Measurements from ENCODE around the gene LSS. TPM values are rescaled to one million over a fixed set of nuclear protein-coding genes. Genes with fewer than 3 reads are reported as not detected.

The LSS gene
- total RNA-seq, 2 experiments from 2014 or later, result 47.8 to 53.3 TPM

- Mint-ChIP-seq H3K36me3 (ENCODE audit: low read depth) (peaks cover 1% of the 10 kb centered on the region), H3K4me1 (peaks cover 3% of the 10 kb centered on the region), H3K4me3 (no peak overlapping the region), H3K27ac (no peak overlapping the region), H3K9me3 (no peaks in the 10 kb centered on the region), H3K27me3 (no peaks in the 10 kb centered on the region)
- DNase-seq, result no peak
- ChIA-PET CTCF (no interaction called here), POLR2A (no interaction called here)
Observed at GRCh38 chr21:46213620-46214286, 14.8 kb downstream of the LSS start.

GRCh38 chr21:46212721-46213484, 15.7 kb downstream of the LSS start:
- H3K9me3 Mint-ChIP-seq, result no peaks in the 10 kb centered on the region
- no peaks in the 10 kb centered on the region for H3K27me3 Mint-ChIP-seq
- POLR2A ChIA-PET, result no interaction called here

DNA sequence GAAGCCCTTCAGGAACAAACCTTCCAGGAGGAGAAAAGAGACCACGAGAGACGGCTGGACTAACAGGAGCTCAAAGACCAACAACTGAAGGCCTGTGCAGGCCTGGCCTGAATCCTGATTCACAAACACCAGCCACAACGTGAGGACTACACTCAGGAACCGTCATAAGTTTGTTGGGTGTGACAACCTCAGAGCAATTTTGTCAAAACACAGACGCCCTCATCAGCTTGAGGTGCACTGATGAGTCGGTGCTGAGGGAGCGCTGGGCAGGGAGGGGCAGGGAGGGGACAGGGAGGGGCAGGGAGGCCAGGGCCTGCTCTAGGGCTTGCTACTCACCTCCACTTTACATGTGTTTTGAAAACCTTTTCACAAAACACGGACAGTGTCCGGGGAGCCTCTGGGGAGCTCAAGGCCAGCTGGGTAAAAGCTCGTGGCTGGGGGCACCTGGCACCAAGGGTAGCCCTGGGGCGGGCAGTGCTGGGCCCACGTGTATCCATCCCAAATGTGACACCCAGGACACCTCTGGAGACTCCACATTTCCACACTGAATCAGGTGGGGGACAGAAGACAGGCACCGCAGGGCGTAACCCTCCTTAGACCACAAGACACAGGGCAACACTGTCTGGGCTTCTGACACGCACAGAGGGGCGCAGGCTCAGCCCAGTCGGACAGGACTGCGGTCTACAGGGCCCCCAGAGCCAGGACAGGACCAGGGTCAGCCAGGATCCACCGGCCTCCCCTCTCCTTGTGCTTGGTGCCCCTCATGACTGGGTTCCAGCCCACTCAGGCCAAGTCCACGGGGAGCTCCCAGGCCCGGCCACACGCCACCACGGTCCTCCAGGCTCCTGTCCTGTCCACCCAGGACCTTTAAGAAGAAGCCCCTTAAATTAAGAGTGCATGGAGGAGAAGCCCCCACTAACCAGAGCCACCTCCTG, 16.5 kb downstream of the LSS start:
- no peak overlapping the region for H3K4me3 Mint-ChIP-seq

More at GRCh38 chr21:46212721-46213484, 15.7 kb downstream of the LSS start:
- Mint-ChIP-seq H3K27ac (no peak overlapping the region), H3K4me3 (no peak overlapping the region), H3K4me1 (peaks cover 3% of the 10 kb centered on the region), H3K36me3 (ENCODE audit: low read depth) (peaks cover 1% of the 10 kb centered on the region)
- CTCF ChIA-PET, result no interaction called here
- DNase-seq, result no peak

GRCh38 chr21:46211376-46211775, 17.2 kb downstream of the LSS start:
- CTCF ChIA-PET, result interaction anchor here (0.6 kb wide), 1 partner anchor 161 kb away, joined by 3 read pairs; no protein-coding TSS in a partner anchor
- Mint-ChIP-seq H3K9me3 (no peaks in the 10 kb centered on the region), H3K4me3 (no peak overlapping the region), H3K27ac (no peak overlapping the region), H3K36me3 (ENCODE audit: low read depth) (peaks cover 1% of the 10 kb centered on the region), H3K27me3 (no peaks in the 10 kb centered on the region), H3K4me1 (peaks cover 3% of the 10 kb centered on the region)
- POLR2A ChIA-PET, result no interaction called here
- no peak for DNase-seq

More for the DNA sequence above, 16.5 kb downstream of the LSS start:
- Mint-ChIP-seq H3K9me3 (no peaks in the 10 kb centered on the region), H3K36me3 (ENCODE audit: low read depth) (peaks cover 1% of the 10 kb centered on the region), H3K27me3 (no peaks in the 10 kb centered on the region), H3K27ac (no peak overlapping the region), H3K4me1 (peaks cover 3% of the 10 kb centered on the region)
- POLR2A ChIA-PET, result no interaction called here
- DNase-seq, result no peak
- CTCF ChIA-PET, result interaction anchor here (0.6 kb wide), 1 partner anchor 161 kb away, joined by 3 read pairs; no protein-coding TSS in a partner anchor

DNA sequence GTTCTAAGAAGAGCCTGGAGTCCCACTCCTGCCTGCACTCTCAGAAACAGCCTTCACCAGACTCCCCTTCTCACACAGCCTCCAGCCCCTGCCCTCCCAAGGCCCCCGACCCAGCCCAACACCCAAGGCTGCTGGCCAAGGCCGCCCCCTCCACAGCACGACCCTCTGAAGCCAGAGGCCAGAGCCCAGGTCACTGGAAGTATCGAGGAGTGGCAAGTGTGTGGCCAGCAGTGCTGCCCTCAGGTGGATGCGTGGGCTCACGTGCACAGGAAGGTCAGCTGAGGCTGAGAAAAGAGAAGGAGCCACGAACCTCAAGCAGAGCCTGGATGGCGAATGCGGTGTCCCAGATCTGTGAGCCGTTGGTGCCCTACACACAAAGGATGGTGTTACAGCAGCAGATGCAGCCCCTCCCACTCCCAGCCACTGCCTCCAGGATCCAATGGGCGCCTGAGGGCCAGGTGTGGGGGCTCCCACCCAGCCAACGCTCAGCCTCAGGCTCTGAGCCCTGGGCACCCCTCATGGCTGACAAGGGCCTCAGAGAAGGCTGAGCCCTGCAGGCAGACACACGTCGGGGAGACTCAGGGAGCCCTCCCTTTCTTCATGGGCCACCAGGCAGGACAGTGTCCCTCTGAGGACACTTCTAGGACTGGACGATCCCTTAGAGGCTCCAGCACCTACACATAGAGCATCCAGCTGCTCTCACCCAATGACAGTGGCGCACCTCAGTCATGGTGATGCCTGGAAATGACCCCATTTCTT, 18.0 kb downstream of the LSS start:
- Mint-ChIP-seq H3K27me3 (no peaks in the 10 kb centered on the region), H3K27ac (no peak overlapping the region), H3K36me3 (ENCODE audit: low read depth) (peaks cover 1% of the 10 kb centered on the region), H3K9me3 (no peaks in the 10 kb centered on the region), H3K4me1 (no peaks in the 10 kb centered on the region), H3K4me3 (no peak overlapping the region)
- ChIA-PET POLR2A (no interaction called here), CTCF (no interaction called here)
- DNase-seq, result no peak

DNA sequence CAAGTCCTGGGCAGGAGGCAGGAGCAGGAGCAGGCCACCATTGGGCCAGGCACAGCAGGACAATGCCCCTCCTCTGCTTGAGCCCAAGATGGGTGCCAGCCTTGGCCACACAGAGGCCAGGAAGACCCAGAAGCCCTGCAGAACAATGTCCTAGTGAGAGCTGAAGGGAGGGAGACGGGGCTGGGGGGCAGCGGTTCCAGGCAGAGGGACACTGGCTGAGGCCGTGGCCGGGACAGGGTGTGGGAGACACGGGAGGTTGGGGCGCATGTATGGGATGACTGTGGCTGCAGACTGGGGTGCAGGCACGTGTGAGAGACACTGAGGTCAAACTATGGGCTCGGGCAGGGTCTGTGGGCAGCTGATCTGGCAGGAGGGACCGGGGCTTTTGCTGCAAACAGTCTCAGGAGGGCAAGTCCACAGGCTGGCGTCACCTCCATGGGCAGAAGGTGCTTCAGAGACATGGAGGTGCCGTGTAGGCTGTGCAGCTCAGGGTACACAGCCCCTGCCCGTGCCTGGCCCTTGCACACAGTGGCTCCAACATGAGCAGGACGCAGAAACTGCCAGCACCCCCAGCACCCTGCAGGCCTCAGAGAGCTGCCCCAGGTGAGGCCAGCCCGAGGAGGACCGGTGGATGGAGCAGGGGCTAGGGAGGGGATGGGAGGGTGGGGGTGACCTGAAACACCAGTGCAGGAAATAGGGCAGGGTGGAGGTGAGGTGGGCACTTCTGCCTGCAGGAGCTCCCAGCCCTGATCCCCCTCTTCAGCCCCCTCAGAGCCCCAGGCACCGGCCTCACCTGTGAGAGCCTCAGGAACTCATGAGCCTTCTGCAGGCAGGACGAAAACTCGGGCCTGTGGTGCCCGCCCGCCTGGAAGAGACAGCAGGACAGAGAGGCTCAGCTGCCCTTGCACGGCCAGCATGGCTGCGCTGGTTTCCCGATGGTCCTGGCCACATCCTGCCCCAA, 19.5 kb downstream of the LSS start:
- H3K27ac Mint-ChIP-seq, result no peak overlapping the region
- H3K9me3 Mint-ChIP-seq, result no peaks in the 10 kb centered on the region
- no peaks in the 10 kb centered on the region for H3K4me1 Mint-ChIP-seq
- no peak overlapping the region for H3K4me3 Mint-ChIP-seq
- peaks cover 5% of the 10 kb centered on the region for H3K36me3 Mint-ChIP-seq (ENCODE audit: low read depth)
- H3K27me3 Mint-ChIP-seq, result no peaks in the 10 kb centered on the region
- ChIA-PET CTCF (interaction anchor here (0.5 kb wide), 1 partner anchor 77 kb away, joined by 3 read pairs; the partner anchor contains the start of gene MCM3AP), POLR2A (no interaction called here)
- DNase-seq, result no peak

GRCh38 chr21:46207920-46208591, 20.5 kb downstream of the LSS start:
- H3K4me3 Mint-ChIP-seq, result no peak overlapping the region
- no peak overlapping the region for H3K27ac Mint-ChIP-seq
- no peak for DNase-seq
- ChIA-PET CTCF (interaction anchor here (1.3 kb wide), 1 partner anchor 22 kb away, joined by 3 read pairs; no protein-coding TSS in a partner anchor), POLR2A (no interaction called here)
- no peaks in the 10 kb centered on the region for H3K9me3 Mint-ChIP-seq
- no peaks in the 10 kb centered on the region for H3K4me1 Mint-ChIP-seq
- peaks cover 5% of the 10 kb centered on the region for H3K36me3 Mint-ChIP-seq (ENCODE audit: low read depth)
- H3K27me3 Mint-ChIP-seq, result no peaks in the 10 kb centered on the region

GRCh38 chr21:46207006-46207919, 21.3 kb downstream of the LSS start:
- H3K4me1 Mint-ChIP-seq, result no peaks in the 10 kb centered on the region
- ChIA-PET CTCF (interaction anchor here (0.6 to 1.4 kb wide), 4 partner anchors 8 to 21 kb away, joined by 3 read pairs; partner anchors contain the start of gene LSS), POLR2A (no interaction called here)
- H3K27ac Mint-ChIP-seq, result no peak overlapping the region
- H3K4me3 Mint-ChIP-seq, result no peak overlapping the region
- H3K27me3 Mint-ChIP-seq, result no peaks in the 10 kb centered on the region
- no peak for DNase-seq
- H3K9me3 Mint-ChIP-seq, result no peaks in the 10 kb centered on the region
- H3K36me3 Mint-ChIP-seq (ENCODE audit: low read depth), result peaks cover 5% of the 10 kb centered on the region

- H3K27ac Mint-ChIP-seq, result no peak overlapping the region
- CTCF ChIA-PET, result interaction anchor here (0.6 to 1.4 kb wide), 4 partner anchors 9 to 22 kb away, joined by 3 read pairs; partner anchors contain the start of gene LSS
- DNase-seq, result no peak
Observed at GRCh38 chr21:46206163-46207005, 22.2 kb downstream of the LSS start.

GRCh38 chr21:46205766-46206162, 22.8 kb downstream of the LSS start:
- no peak overlapping the region for H3K4me3 Mint-ChIP-seq
- CTCF ChIA-PET, result no interaction called here
- H3K4me1 Mint-ChIP-seq, result no peaks in the 10 kb centered on the region
- H3K27me3 Mint-ChIP-seq, result no peaks in the 10 kb centered on the region
- H3K27ac Mint-ChIP-seq, result no peak overlapping the region
- POLR2A ChIA-PET, result no interaction called here
- no peaks in the 10 kb centered on the region for H3K9me3 Mint-ChIP-seq
- H3K36me3 Mint-ChIP-seq (ENCODE audit: low read depth), result peaks cover 7% of the 10 kb centered on the region
- no peak for DNase-seq

More at GRCh38 chr21:46206163-46207005, 22.2 kb downstream of the LSS start:
- Mint-ChIP-seq H3K4me3 (no peak overlapping the region), H3K4me1 (no peaks in the 10 kb centered on the region), H3K9me3 (no peaks in the 10 kb centered on the region), H3K27me3 (no peaks in the 10 kb centered on the region), H3K36me3 (ENCODE audit: low read depth) (peaks cover 5% of the 10 kb centered on the region)
- POLR2A ChIA-PET, result no interaction called here

Data from activated CD4-positive, alpha-beta T cell treated with anti-CD3 and anti-CD28 coated beads, Interleukin-2, amount 10 ng/mL, durations not matched to agents 7 days and 5 days (primary cell).